Right renal cortex interstitium (tissue), 3 donors: Measurements from ENCODE around the gene RASSF10. TPM values are rescaled to one million over a fixed set of nuclear protein-coding genes. Genes with fewer than 3 reads are reported as not detected.

ENCODE experiments used
- DNase-seq, 3 donors: peaks; one replicate each; pipeline ENCODE4 v3.0.0-alpha.2; 2013; ENCODE audit warnings: low read depth in 3 of 3, low spot score in 2 of 3
- polyA plus RNA-seq, 3 donors: library from polyadenylated mRNA; unstranded; fragments of 120-200 nt; gene quantifications; one replicate each; pipeline ENCODE4 v1.2.1, GENCODE V29; 2013; ENCODE audit not compliant: insufficient read length in 3 of 3

Gene RASSF10
- polyA plus RNA-seq, 3 donors: 19.2 to 27.4 (median 25.3) TPM

DNA sequence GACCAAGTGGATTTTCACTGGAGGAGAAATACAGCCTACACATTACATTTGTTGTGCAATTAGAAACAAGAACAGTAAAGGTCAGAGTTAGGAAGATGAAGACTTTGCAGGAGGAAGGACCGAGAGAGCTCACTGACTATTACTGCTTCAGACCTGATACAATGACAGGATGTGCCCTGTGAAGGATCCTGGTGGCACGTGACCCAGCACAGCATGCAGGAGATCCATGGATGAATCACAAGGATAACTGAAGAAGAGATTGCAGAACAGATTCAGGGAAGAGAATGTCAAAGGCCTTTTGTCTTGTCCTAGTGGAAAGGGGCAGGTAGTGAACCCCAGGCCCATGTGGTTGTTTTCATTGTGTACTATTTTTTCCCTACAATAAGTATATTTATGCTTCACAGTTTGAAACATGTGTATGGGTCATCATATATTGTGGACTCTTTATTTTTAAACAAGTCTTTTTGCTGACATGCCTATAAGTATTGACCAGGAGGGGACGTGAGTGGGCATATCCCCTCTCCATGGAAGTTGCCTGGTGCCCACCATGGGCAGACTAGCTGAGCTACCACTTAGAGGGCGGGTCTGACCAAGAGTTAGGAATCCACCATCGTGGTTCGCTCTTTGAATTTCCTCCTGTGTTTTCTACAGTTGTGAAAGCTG, 44.3 kb downstream of the RASSF10 start:
- DNase-seq: no peak

DNA sequence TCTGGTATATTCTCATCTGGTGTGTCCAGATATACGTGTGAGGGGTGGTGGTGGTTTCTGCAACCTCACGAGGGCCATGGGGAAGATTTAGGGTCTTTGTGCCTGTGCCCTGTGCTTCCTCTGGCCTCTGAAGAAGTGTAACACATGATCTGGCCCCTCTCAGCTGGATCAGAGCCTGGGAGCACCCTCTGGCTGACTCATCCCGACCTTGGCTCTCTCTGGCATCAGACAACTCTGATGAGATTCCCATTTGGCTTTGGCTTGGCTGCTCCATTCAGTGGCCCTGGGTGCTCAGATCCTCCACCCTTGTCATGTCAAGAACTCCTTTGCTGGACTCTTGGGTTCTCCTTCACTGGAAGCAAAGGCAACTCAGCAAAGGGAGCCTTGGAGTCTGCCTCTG, 45.2 kb downstream of the RASSF10 start:
- no peak for DNase-seq

DNA sequence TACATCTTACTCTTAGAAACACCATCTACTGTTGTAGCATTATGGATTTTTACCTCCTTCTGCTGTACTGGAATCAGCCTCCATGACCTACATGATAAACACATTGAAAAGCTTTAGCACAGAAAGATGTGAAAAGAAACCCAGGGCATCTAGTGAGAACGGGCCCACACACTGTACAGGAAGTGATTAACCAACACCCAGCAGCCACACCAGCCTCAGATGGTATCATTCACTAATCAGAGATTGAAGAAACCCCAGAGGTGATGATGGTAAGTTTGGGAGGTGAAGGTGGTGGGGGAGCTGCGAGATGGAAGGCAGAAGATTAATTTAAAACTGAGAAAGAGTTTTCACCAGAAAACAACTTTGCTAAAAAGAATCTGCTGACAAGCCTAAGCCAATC, 46.1 kb downstream of the RASSF10 start:
- no peak for DNase-seq

DNA sequence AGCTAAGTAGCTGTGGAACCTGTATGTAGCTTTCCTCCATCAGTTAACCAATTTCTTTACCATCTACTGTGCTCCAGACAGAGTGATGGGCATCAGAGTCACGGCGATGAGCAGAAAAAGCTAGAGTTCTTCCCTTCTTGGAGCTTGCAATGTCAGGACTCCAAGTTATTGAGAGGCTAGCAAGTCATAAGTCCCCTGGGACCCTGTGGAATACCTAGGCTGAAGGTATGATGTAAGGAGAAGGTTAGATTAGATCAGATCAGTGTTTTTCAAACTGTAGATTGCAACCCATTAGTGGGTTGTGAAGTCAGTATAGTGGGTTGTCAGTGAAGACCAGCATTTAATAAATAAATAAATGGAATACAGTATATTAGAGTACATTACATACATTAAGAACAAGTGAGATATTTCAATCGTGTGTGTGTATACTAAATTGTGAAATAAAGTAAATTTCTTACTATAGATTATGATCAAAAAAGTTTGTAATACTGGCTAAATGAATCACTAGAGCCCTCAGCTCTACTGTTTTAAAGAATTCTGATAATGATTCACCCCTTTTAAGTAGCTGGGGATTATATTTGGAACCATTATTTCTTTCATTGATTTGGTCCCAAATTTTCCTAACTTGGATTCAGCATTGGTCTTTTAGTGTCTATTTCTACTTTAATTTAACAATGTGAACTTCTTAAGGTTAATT, 52.3 kb downstream of the RASSF10 start:
- no peak for DNase-seq
